Stimulated activated CD4-positive, alpha-beta T cell treated with anti-CD3 and anti-CD28 coated beads, TNF-alpha, amount 100 ng/mL, for 4 hours (primary cell): Measurements from ENCODE around the gene DET1.
"Not testable (repeated sequence)": the region's sequence is repeated elsewhere in the genome, so short reads cannot be mapped to it uniquely, and the experiment has no call there.

Experiments used
- DNase-seq, 3 experiments: peaks; one replicate each; pipeline ENCODE4 v3.0.0-alpha.2; 2020; ENCODE audit warnings: low read depth in 3 of 3

Gene DET1

GRCh38 chr15:88497109-88497765 lies 49.2 kb downstream of the DET1 start:
- DNase-seq, result no peak

- DNase-seq, result no peak
These were observed 52.6 kb downstream of the DET1 start for GRCh38 chr15:88493844-88494243.

GRCh38 chr15:88491158-88491557 lies 55.3 kb downstream of the DET1 start:
- no peak for DNase-seq

GRCh38 chr15:88490036-88490435 lies 56.4 kb downstream of the DET1 start:
- DNase-seq, result no peak

DNA sequence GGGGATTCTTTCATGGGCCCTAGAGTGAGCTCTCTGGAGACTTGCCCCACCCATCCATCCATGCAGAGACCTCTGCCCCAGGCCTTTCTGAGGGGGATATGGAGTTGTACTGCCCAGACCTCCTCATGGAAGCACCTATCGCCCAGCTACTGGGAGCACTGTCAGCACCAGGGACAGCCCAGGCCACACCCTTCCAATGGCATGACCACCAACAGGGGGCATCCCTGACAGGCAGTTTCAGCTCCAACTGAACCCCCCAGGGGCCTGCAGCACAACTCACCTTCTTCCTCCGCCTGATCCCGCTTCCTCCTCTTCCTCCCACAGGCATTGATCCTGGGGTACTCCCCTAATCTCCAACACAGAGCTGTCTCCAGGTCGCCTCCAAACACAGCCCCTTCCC lies 57.2 kb downstream of the DET1 start:
- no peak for DNase-seq

- no peak for DNase-seq
These were observed 58.5 kb downstream of the DET1 start for GRCh38 chr15:88487796-88488523.

DNA sequence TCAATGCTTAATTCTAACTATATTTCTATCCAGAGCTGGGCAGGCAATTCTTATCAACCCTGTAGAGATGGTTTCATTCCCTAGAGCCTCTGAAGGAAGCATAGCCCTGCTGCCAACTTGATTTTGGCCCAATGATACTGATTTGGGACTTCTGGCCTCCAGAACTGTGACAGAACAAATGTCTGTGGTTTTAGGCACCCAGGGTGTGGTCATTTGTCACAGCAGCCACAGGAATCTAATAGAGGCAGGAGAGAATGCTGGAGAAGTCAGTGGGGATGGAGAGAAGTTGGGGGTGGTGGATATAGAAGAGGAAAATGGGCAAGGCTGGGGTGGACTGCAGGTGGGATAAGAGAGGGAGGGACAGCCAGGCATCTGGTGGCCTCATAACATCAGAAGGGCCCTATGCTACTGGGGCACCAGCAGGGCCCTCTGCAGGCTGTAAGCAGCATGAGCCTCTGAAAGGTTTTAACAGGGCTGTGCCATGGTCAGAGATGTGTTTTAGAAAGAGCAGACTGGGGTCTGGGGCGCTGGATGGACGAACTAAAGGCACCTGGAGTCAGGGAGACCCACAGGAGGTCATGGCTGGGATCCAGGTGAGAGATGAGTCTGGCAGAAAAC lies 59.2 kb downstream of the DET1 start:
- no peak for DNase-seq

GRCh38 chr15:88484682-88485331 lies 61.7 kb downstream of the DET1 start:
- DNase-seq, result no peak

DNA sequence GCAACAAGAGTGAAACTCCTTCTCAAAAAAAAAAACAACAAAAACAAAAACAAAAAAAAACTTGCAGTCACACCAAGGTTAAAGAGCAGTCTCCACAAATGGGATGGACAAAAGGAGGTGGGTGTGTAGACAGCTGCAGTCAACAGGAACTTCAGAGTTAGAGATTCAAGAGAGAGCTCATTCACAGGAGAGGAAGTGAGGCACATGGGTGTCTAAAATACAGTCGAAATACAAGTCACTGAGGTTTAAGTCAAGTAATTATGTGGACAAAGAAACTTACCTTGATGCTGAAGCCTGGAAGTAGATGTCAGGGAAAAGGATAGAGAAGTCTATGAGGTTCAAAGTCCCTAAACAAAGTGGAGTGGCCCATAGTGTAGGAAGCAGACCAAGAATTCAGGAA lies 64.2 kb downstream of the DET1 start:
- DNase-seq, result no peak

DNA sequence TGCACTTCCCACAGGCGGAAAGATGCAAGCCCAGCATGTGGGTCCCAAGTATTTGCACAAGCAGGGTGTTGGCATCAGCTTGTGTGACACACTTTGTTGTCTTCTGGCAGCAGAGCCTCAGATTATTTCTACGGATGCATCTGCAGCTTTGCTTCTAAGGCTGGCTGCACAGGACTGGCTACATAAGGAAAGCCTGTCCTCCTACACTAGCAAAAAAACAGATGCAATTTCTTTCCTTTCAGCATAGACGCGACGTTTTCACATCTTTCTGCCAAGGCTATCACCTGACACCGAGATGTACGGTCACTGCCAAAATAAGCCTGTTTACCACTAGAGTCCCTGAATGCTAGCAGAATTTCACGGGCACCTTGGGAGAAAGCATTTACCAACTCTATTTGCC lies 65.5 kb downstream of the DET1 start:
- no peak for DNase-seq

GRCh38 chr15:88479169-88479568 lies 67.3 kb downstream of the DET1 start:
- no peak for DNase-seq

DNA sequence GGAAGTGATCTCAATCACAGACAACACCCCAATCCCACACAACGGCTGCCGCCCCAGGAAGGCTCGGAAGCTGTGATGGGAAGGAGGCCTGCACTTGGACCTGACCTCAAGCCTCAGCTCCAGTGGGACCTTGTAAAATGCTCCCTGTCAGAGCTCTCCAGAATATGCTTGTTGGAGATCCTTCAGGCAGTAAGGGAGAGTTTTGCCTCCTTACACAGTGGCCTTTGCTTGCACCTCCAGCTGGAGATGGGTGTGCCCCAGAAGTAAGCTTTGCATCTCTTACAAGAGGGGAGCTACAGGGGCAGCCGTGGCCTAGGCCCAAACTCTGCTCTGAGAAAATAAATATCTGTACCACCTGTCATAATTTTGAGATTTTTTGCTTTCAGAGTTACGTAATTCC lies 68.6 kb downstream of the DET1 start:
- DNase-seq, result no peak

- no peak for DNase-seq
These were observed 69.4 kb downstream of the DET1 start for GRCh38 chr15:88477126-88477525.

DNA sequence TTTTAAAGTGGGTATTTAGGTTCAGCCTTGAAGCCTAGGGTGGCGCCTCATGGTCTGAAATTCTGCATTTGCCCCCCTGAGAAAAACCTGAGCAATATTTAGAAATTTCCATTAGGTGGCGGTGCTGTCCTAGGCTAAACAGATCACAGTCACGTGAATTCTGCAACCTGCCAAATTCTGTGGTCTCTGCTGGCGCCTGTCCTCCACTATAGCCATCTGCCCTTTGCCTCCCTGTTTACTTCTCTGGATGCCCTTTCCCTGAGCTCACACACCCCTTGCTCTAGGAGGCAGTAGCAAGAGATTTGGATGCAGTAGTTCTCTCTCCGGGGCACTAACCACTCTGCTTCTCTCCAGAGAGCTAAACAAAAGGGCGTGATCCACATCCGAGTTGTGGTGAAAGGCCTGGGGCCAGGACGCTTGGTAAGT lies 69.8 kb downstream of the DET1 start:
- DNase-seq, result no peak

GRCh38 chr15:88473661-88474293 lies 72.7 kb downstream of the DET1 start:
- not testable (repeated sequence) for DNase-seq

DNA sequence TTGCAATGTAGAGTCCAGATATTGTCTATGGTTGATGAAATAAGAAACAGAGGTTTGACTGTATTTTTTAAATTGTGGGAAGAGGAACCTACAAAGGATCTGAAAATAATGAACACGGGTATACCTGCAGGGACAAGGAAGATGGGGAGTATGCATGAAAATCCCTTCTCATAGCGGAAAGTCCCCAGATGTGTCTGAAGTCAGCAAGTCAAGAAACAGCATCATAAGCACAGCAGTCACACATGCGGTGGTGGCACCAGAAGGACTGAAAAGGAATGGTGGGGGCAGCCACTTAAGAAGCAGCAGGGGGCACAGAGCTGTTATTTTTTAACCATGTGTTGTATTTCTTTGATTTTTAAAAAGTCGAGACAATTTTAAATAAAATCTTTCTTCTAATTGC lies 74.3 kb downstream of the DET1 start:
- DNase-seq, result no peak

DNA sequence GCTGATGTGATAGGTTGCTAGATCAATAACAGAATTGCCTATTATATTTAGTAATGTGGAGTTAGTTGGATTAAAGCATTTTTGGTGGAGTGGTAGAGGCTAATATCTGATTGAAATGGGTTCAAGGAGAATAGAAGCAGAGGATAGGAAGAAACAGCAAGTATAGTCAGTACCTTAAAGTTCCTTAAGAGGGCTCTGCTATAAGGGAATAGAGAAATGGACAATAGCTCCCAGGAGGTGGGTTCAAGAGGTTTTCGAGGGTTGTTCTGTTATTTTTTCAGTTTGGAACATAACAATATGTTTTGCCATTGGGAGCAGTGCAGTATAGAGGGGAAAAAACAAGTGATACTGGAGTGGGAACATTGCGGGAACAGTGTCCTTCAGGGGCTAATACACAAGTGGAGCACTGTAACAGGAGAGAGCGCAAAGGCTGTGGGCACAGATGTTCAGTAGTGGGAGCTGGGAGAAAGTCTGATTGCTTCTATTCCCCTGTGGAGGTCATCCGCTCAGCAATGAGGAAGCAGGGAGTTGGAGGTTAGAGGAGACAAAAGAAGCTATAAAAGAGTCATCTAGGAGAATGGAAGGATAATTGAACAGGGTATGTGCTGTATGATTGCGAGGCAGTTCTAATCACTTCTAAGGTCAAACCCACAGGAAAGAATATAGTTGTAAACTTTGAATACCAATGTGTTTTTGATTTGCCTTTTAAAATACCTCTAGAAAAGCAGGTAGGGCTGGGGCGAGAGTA lies 75.7 kb downstream of the DET1 start:
- DNase-seq, result no peak

DNA sequence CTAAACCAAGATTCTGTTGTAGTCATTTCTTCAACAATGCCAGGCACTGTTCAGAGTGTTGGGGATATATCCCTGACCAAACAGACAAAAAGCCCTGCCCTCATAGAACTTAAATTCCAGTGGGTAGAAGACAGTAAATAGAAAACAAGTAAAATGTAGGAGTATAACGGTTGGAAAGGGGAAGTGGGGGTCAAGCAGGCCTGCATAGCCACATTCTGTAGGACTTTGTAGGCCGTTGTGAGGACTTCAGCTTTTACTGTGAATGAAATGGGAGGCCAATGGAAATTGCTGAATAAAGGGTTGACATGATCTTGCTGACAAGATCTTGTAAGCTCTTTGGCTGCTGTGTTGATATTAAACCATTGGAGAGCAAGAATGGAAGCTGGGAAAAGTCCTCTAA lies 77.2 kb downstream of the DET1 start:
- no peak for DNase-seq

GRCh38 chr15:88468721-88469120 lies 77.8 kb downstream of the DET1 start:
- not testable (repeated sequence) for DNase-seq

GRCh38 chr15:88467935-88468528 lies 78.4 kb downstream of the DET1 start:
- DNase-seq, result no peak
